Measurements from ENCODE around the gene SCT. TPM values are rescaled to one million over a fixed set of nuclear protein-coding genes. Genes with fewer than 3 reads are reported as not detected.

SCT gene
- total RNA-seq, 1 experiment from 2014 or later: not detected

DNA sequence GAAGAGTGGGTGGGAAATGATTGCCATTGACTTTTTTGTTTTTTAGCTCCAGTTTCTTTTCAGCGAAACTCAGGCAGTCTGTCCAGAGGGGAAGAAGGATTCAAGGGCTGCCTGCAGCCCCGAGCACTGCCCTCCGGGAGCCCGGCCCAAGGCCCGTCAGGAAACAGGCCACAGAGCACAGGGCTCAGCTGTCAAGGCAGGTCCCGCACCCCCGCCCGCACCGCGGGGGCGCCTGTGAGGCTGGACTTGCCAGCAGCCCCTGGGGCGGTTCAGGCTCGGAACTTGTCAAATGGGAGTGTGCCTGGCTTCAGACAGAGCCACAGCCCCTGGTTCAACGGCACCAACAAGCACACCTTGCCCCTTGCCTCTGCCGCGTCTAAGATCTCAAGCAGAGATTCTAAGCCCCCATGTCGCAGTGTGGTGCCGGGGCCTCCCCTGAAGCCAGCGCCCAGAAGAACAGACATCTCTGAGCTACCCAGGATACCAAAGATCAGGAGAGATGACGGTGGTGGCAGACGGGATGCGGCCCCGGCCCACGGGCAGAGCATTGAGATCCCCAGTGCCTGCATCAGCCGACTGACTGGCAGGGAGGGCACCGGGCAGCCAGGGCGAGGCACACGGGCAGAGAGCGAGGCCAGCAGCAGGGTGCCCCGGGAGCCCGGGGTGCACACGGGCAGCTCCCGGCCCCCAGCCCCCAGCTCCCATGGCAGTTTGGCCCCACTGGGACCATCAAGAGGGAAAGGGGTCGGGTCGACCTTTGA lies 19.8 kb downstream of the SCT start:
- CTCF ChIA-PET: interaction anchor here (0.7 kb wide), 1 partner anchor 191 kb away, joined by 4 read pairs; no protein-coding TSS in a partner anchor
- DNase-seq (ENCODE audit: unreplicated experiment): no peak

DNA sequence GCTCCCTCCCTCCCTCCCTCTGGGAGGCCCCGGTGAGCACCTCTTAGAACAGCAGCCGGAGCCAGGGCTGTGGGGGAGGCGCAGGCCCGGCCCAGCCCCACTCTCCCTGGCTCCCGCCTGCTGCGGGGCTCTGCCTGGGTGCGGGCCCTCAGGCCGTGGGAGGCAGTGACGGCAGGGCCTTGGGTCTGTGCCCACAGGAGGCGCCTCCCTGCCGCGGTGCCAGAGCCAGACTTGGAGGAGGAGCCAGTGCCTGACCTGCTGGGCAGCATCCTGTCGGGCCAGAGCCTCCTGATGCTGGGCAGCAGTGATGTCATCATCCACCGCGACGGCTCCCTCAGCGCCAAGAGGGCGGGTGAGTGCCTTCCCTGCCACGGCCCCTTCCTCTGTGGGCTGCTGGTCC lies 20.7 kb downstream of the SCT start:
- TF ChIP-seq, protein P1, sequence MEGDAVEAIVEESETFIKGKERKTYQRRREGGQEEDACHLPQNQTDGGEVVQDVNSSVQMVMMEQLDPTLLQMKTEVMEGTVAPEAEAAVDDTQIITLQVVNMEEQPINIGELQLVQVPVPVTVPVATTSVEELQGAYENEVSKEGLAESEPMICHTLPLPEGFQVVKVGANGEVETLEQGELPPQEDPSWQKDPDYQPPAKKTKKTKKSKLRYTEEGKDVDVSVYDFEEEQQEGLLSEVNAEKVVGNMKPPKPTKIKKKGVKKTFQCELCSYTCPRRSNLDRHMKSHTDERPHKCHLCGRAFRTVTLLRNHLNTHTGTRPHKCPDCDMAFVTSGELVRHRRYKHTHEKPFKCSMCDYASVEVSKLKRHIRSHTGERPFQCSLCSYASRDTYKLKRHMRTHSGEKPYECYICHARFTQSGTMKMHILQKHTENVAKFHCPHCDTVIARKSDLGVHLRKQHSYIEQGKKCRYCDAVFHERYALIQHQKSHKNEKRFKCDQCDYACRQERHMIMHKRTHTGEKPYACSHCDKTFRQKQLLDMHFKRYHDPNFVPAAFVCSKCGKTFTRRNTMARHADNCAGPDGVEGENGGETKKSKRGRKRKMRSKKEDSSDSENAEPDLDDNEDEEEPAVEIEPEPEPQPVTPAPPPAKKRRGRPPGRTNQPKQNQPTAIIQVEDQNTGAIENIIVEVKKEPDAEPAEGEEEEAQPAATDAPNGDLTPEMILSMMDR (IDR thresholded peaks at IDR 0.05; ENCODE audit: unreplicated experiment): no peak
- no peaks in the 10 kb centered on the region for H3K9me3 Mint-ChIP-seq (ENCODE audit: unreplicated experiment)
- no peaks in the 10 kb centered on the region for H3K4me1 Mint-ChIP-seq (ENCODE audit: insufficient read depth, unreplicated experiment)
- H3K27me3 Mint-ChIP-seq (ENCODE audit: insufficient read depth, unreplicated experiment): no peaks in the 10 kb centered on the region
- ChIA-PET POLR2A (interaction anchor here (0.6 to 1.4 kb wide), 4 partner anchors 23 to 142 kb away, joined by 3 to 9 read pairs (median 4); no protein-coding TSS in a partner anchor), CTCF (no interaction called here)
- BruUV-seq (replicated peaks): no TSS peak
- intact Hi-C loops (cut with micrococcal nuclease): no loop called here
- peak; percentile 91 for DNase-seq (ENCODE audit: unreplicated experiment)
- peaks cover 61% of the 10 kb centered on the region for H3K36me3 Mint-ChIP-seq (ENCODE audit: insufficient read depth, unreplicated experiment)
- no peak overlapping the region for H3K27ac Mint-ChIP-seq (ENCODE audit: low read depth, unreplicated experiment)
- H3K4me3 Mint-ChIP-seq (ENCODE audit: unreplicated experiment): no peak overlapping the region

More for the DNA sequence above, 19.8 kb downstream of the SCT start:
- POLR2A ChIA-PET: interaction anchor here (0.6 to 1.1 kb wide), 4 partner anchors 12 to 141 kb away, joined by 3 to 5 read pairs (median 4); no protein-coding TSS in a partner anchor
- Mint-ChIP-seq H3K4me1 (ENCODE audit: insufficient read depth, unreplicated experiment) (no peaks in the 10 kb centered on the region), H3K36me3 (ENCODE audit: insufficient read depth, unreplicated experiment) (peaks cover 55% of the 10 kb centered on the region), H3K4me3 (ENCODE audit: unreplicated experiment) (no peak overlapping the region), H3K9me3 (ENCODE audit: unreplicated experiment) (no peaks in the 10 kb centered on the region), H3K27me3 (ENCODE audit: insufficient read depth, unreplicated experiment) (no peaks in the 10 kb centered on the region), H3K27ac (ENCODE audit: low read depth, unreplicated experiment) (no peak overlapping the region)
- intact Hi-C loops (cut with micrococcal nuclease): no loop called here
- BruUV-seq (replicated peaks): no TSS peak
- TF ChIP-seq, protein P1 (IDR thresholded peaks at IDR 0.05; ENCODE audit: unreplicated experiment): no peak

DNA sequence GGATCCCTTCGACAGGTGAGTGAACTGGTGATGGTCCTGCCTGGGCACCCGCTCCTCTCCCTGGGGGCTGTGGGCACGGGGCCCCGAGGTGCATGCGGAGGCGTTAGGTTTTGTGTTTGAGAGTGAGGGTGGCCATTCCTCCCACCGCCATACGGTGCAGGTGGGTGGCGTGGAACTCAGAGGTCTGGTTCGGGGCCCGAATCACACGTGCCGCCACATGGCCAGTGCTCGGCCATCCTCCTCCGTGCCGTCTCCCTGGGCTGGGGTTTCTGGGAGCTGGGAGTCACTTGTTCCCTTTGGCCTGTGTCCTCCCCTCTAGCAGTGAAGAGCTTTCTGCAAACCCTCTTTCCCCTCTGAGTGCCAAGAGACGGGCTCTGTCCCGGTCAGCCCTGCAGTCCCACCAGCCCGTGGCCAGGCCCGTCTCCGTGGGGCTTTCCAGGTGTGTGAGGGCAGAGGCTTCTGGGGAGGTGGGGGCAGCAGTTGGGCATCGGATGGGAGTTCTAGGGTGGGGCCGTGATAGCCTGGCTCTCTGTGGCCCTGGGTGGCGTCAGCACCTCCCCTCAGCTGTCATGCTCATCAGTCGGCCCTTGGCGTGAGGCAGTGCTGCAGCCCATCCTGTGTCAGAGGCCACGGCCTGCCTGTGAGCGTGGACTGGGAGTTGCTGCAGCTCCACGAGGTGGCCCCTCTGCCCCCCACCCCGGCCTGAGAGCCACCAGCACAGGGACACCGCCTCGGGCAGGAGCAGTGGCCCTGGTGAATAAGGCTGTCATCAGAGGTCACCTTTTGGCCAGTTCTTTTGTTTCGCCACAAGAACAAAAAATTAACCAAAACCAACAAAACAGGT lies 21.5 kb downstream of the SCT start:
- Mint-ChIP-seq H3K36me3 (ENCODE audit: insufficient read depth, unreplicated experiment) (peaks cover 62% of the 10 kb centered on the region), H3K27me3 (ENCODE audit: insufficient read depth, unreplicated experiment) (no peaks in the 10 kb centered on the region), H3K9me3 (ENCODE audit: unreplicated experiment) (no peaks in the 10 kb centered on the region), H3K4me3 (ENCODE audit: unreplicated experiment) (no peak overlapping the region), H3K4me1 (ENCODE audit: insufficient read depth, unreplicated experiment) (no peaks in the 10 kb centered on the region), H3K27ac (ENCODE audit: low read depth, unreplicated experiment) (no peak overlapping the region)
- ChIA-PET CTCF (interaction anchor here (1.4 kb wide), 1 partner anchor 8 kb away, joined by 4 read pairs; no protein-coding TSS in a partner anchor), POLR2A (interaction anchor here (1.4 kb wide), 1 partner anchor 27 kb away, joined by 9 read pairs; no protein-coding TSS in a partner anchor)
- TF ChIP-seq, protein P1 (IDR thresholded peaks at IDR 0.05; ENCODE audit: unreplicated experiment): no peak
- intact Hi-C loops (cut with micrococcal nuclease): no loop called here
- no peak for DNase-seq (ENCODE audit: unreplicated experiment)
- no TSS peak for BruUV-seq (replicated peaks)

DNA sequence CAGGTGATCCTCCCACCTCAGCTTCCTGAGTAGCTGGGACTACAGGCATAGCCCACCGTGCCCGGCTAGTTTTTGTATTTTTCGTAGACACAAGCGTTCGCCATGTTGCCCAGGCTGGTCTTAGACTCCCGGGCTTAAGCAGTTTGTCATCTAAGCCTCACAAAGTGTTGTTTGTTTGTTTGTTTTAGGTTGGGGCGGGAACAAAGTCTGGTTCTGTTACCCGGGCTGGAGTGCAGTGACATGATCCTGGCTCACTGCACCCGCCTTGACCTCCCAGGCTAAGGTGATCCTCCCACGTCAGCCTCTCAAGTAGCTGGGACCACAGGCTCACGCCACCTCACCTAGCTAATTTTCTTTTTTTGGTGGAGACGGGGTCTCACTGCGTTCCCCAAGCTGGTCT lies 23.8 kb downstream of the SCT start:
- Mint-ChIP-seq H3K36me3 (ENCODE audit: insufficient read depth, unreplicated experiment) (peaks cover 75% of the 10 kb centered on the region), H3K4me3 (ENCODE audit: unreplicated experiment) (no peak overlapping the region), H3K27ac (ENCODE audit: low read depth, unreplicated experiment) (no peak overlapping the region), H3K4me1 (ENCODE audit: insufficient read depth, unreplicated experiment) (no peaks in the 10 kb centered on the region), H3K27me3 (ENCODE audit: insufficient read depth, unreplicated experiment) (no peaks in the 10 kb centered on the region), H3K9me3 (ENCODE audit: unreplicated experiment) (no peaks in the 10 kb centered on the region)
- no TSS peak for BruUV-seq (replicated peaks)
- CTCF ChIA-PET: interaction anchor here (0.6 kb wide), 1 partner anchor 39 kb away, joined by 3 read pairs; no protein-coding TSS in a partner anchor
- TF ChIP-seq, protein P1 (IDR thresholded peaks at IDR 0.05; ENCODE audit: unreplicated experiment): no peak
- POLR2A ChIA-PET: interaction anchor here (0.6 kb wide), 1 partner anchor 67 kb away, joined by 3 read pairs; no protein-coding TSS in a partner anchor
- intact Hi-C loops (cut with micrococcal nuclease): no loop called here
- DNase-seq (ENCODE audit: unreplicated experiment): no peak
